ENCODE data around the gene FYB1. TPM values are rescaled to one million over a fixed set of nuclear protein-coding genes. Genes with fewer than 3 reads are reported as not detected.

Gene FYB1
- total RNA-seq, 2 donors from 2014 or later: 10.1 to 26.0 TPM

Other genes with a start within 250 kb of the FYB1 start
- 10 to 100 TPM; 37.0 to 50.1 TPM for gene RICTOR, start 145.2 kb downstream of the FYB1 start, total RNA-seq
- under 1 TPM in 1 of 2 donors, not detected in 1; 0.19 TPM for gene C9, start 144.9 kb upstream of the FYB1 start, total RNA-seq
- 100 to 1,000 TPM in 1 of 2 donors, 10 to 100 TPM in 1; 96.8 to 133 TPM for gene DAB2, start 205.4 kb upstream of the FYB1 start, total RNA-seq